Activated B cell treated with CpG ODN at 0.5 μM for 24 hours (primary cell): ENCODE results near the gene NEK9. TPM values are rescaled to one million over a fixed set of nuclear protein-coding genes. Genes with fewer than 3 reads are reported as not detected.

Experiments used
- ATAC-seq: fragments of 200-7000 bp; cut with Tn5 transposase; one replicate; pipeline ENCODE4 v1.10.0; 2021; ENCODE audit warnings: low read depth, mild to moderate bottlenecking, moderate library complexity
- CTCF ChIA-PET: fragments of 350-600 bp; sonication (Branson Sonifier 250); formaldehyde crosslinking; loops from one replicate; lab custom pipeline; 2021; ENCODE audit warnings: antibody characterized with exemption; lab: Charles Lee
- POLR2A ChIA-PET: fragments of 350-600 bp; sonication (Branson Sonifier 250); formaldehyde crosslinking; loops from one replicate; lab custom pipeline; 2021; ENCODE audit warnings: antibody characterized with exemption; lab: Charles Lee
- DNase-seq: peaks from one replicate; pipeline ENCODE4 v3.0.0; 2022
- H3K27ac Mint-ChIP-seq: one replicate; pipeline ENCODE4 v1.8.0; 2020; ENCODE audit warnings: mixed read lengths
- H3K27me3 Mint-ChIP-seq: one replicate; pipeline ENCODE4 v1.8.0; 2021; ENCODE audit warnings: mixed read lengths
- H3K36me3 Mint-ChIP-seq: one replicate; pipeline ENCODE4 v1.8.0; 2021; ENCODE audit warnings: low read depth, mixed read lengths
- H3K4me1 Mint-ChIP-seq: one replicate; pipeline ENCODE4 v1.8.0; 2021; ENCODE audit warnings: mixed read lengths
- H3K4me3 Mint-ChIP-seq: one replicate; pipeline ENCODE4 v1.8.0; 2020; ENCODE audit warnings: mild to moderate bottlenecking, mixed read lengths
- H3K9me3 Mint-ChIP-seq: one replicate; pipeline ENCODE4 v1.8.0; 2020; ENCODE audit warnings: mixed read lengths
- CTCF ChIP-seq: fragments of 200-600 bp; IDR thresholded peaks from one replicate; pipeline ENCODE4 v1.8.0; 2022; ENCODE audit warnings: antibody characterized with exemption, mild to moderate bottlenecking
- intact Hi-C: fragments of 100-400 bp; cut with micrococcal nuclease; formaldehyde crosslinking; loops from one replicate; pipeline ENCODE4 v1.15.1; 2024
- total RNA-seq: library from RNA; stranded (reverse); gene quantifications from 2 replicates; pipeline ENCODE4 v1.2.3, GENCODE V29; 2022

The NEK9 gene
- total RNA-seq, 1 donor from 2014 or later: 97.7 TPM

DNA sequence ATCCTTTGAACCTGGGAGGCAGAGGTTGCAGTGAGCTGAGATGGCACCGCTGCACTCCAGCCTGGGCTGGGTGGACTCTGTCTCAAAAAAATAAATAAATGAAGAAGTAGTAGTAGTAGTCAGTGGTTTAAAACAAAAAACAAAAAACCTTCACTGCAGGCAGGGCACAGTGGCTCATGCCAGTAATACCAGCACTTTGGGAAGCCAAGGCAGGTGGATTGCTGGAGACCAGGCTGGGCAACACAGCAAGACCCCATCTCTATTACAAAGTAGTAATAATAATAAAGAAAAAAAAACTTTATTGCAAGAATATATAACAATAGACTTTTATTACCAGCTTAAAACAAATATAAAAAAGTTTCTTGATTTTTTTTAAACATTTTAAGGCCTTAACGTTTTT is 13.8 kb upstream of the NEK9 start:
- Mint-ChIP-seq H3K4me1 (peaks cover 63% of the 10 kb centered on the region), H3K27ac (no peak overlapping the region), H3K27me3 (no peaks in the 10 kb centered on the region), H3K4me3 (no peak overlapping the region), H3K9me3 (no peaks in the 10 kb centered on the region), H3K36me3 (peaks cover 34% of the 10 kb centered on the region)
- ChIA-PET CTCF (interaction anchor here (1.6 to 2.4 kb wide), 4 partner anchors 9 to 163 kb away, joined by 3 to 14 read pairs (median 6); no protein-coding TSS in a partner anchor), POLR2A (interaction anchor here (0.6 to 1.1 kb wide), 3 partner anchors 14 to 358 kb away, joined by 3 to 5 read pairs (median 3); partner anchors contain the start of gene NEK9)
- intact Hi-C loops: no loop called here
- no peak for TF ChIP-seq CTCF
- DNase-seq: no peak
- no peak for ATAC-seq

GRCh38 chr14:75139185-75139584 is 12.3 kb upstream of the NEK9 start:
- ChIA-PET CTCF (interaction anchor here (0.7 to 6.6 kb wide), 7 partner anchors 38 to 376 kb away, joined by 3 to 47 read pairs (median 6); no protein-coding TSS in a partner anchor), POLR2A (interaction anchor here (0.6 to 2.4 kb wide), 5 partner anchors 12 to 400 kb away, joined by 3 to 23 read pairs (median 3); partner anchors contain the start of gene NEK9)
- peak overlapping the region; percentile 76 for H3K27ac Mint-ChIP-seq
- peaks cover 54% of the 10 kb centered on the region for H3K4me1 Mint-ChIP-seq
- DNase-seq (no peak), ATAC-seq (no peak)
- intact Hi-C loops: no loop called here
- no peak for TF ChIP-seq CTCF
- no peaks in the 10 kb centered on the region for H3K9me3 Mint-ChIP-seq
- H3K4me3 Mint-ChIP-seq: peak overlapping the region; percentile 19
- H3K27me3 Mint-ChIP-seq: no peaks in the 10 kb centered on the region
- H3K36me3 Mint-ChIP-seq: peaks cover 33% of the 10 kb centered on the region

- Mint-ChIP-seq H3K36me3 (peaks cover 35% of the 10 kb centered on the region), H3K9me3 (no peaks in the 10 kb centered on the region), H3K4me3 (peak overlapping the region; percentile 55), H3K27me3 (no peaks in the 10 kb centered on the region), H3K4me1 (peaks cover 51% of the 10 kb centered on the region), H3K27ac (peak overlapping the region; percentile 76)
- peak; percentile 72 for ATAC-seq
- intact Hi-C loops: loop anchor here (1.0 kb wide), 2 partner anchors 38 to 158 kb away; partner anchors contain the start of gene TMED10
- POLR2A ChIA-PET: interaction anchor here (0.6 to 2.4 kb wide), 14 partner anchors 9 to 790 kb away, joined by 3 to 23 read pairs (median 3); partner anchors contain the start of gene NEK9
- CTCF ChIA-PET: interaction anchor here (0.7 to 6.6 kb wide), 10 partner anchors 9 to 423 kb away, joined by 3 to 47 read pairs (median 3); no protein-coding TSS in a partner anchor
- no peak for TF ChIP-seq CTCF
- no peak for DNase-seq
Observed at GRCh38 chr14:75138492-75138891, 11.6 kb upstream of the NEK9 start.

- Mint-ChIP-seq H3K4me3 (no peak overlapping the region), H3K36me3 (peaks cover 45% of the 10 kb centered on the region), H3K9me3 (no peaks in the 10 kb centered on the region), H3K27me3 (no peaks in the 10 kb centered on the region), H3K27ac (no peak overlapping the region), H3K4me1 (peaks cover 30% of the 10 kb centered on the region)
- no peak for TF ChIP-seq CTCF
- ATAC-seq (no peak), DNase-seq (no peak)
- intact Hi-C loops: loop anchor here (5.0 kb wide), 3 partner anchors 428 to 848 kb away; partner anchors contain the start of genes FLVCR2 and TGFB3
- ChIA-PET CTCF (interaction anchor here (1.1 to 6.6 kb wide), 6 partner anchors 9 to 427 kb away, joined by 3 to 47 read pairs (median 4); no protein-coding TSS in a partner anchor), POLR2A (interaction anchor here (1.0 kb wide), 1 partner anchor 161 kb away, joined by 4 read pairs; no protein-coding TSS in a partner anchor)
Observed at GRCh38 chr14:75134644-75135043, 7.8 kb upstream of the NEK9 start.

DNA sequence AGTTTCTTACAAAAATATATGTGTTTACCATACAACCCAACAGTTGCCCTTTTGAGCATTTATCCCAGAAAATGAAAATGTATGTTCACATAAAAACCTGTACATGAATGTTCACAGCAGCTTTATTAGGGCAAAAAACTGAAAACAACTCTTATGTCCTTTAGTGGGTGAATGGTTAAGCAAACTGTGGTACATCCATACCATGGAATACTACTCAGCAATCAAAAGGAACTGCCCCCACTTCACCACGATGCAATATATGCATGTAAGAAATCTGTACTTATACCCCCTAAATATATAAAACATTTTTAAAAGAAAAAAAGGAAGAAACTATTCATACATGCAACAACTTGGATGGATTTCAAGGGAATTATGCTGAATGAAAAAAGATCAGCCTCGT is 6.7 kb upstream of the NEK9 start:
- Mint-ChIP-seq H3K4me3 (no peak overlapping the region), H3K27me3 (no peaks in the 10 kb centered on the region), H3K27ac (no peak overlapping the region), H3K4me1 (peaks cover 20% of the 10 kb centered on the region), H3K36me3 (peaks cover 45% of the 10 kb centered on the region), H3K9me3 (no peaks in the 10 kb centered on the region)
- DNase-seq (no peak), ATAC-seq (no peak)
- intact Hi-C loops: loop anchor here (2.0 to 5.0 kb wide), 5 partner anchors 125 to 849 kb away; partner anchors contain the start of genes FLVCR2 and TGFB3
- CTCF ChIA-PET: interaction anchor here (1.4 to 6.6 kb wide), 3 partner anchors 162 to 169 kb away, joined by 4 to 47 read pairs (median 19); no protein-coding TSS in a partner anchor
- POLR2A ChIA-PET: no interaction called here
- TF ChIP-seq CTCF: no peak
